ENCODE results near the gene BRMS1L. TPM values are rescaled to one million over a fixed set of nuclear protein-coding genes. Genes with fewer than 3 reads are reported as not detected.
"Not testable (repeated sequence)": the region's sequence is repeated elsewhere in the genome, so short reads cannot be mapped to it uniquely, and the experiment has no call there.

BRMS1L gene
- total RNA-seq, 2 donors from 2014 or later: 5.3 to 15.4 TPM

- peaks cover 21% of the 10 kb centered on the region for H3K4me1 Mint-ChIP-seq
- H3K27ac Mint-ChIP-seq: peak within 1 kb of the TSS; percentile 95
- peak; percentile 78 to 89 (median 88) for DNase-seq
- not testable (repeated sequence) for H3K36me3 Mint-ChIP-seq (ENCODE audit: low read depth); H3K27me3 Mint-ChIP-seq; H3K9me3 ChIP-seq (ENCODE audit: control insufficient read depth, low read length, poor library complexity, severe bottlenecking)
- peak; percentile 97 for ATAC-seq
- H3K4me3 Mint-ChIP-seq: peak within 1 kb of the TSS; percentile 99
Measured at GRCh38 chr14:35808638-35809563, 17.2 kb upstream of the BRMS1L start, which contains the start of gene RALGAPA1. TSS of gene RALGAPA1 (minus strand) at chr14:35809295. CDS start at chr14:35808835, 460 bp downstream.

GRCh38 chr14:35809597-35809996, 16.5 kb upstream of the BRMS1L start:
- Mint-ChIP-seq H3K36me3 (ENCODE audit: low read depth) (no peaks in the 10 kb centered on the region), H3K4me1 (peaks cover 18% of the 10 kb centered on the region), H3K4me3 (peak overlapping the region; percentile 99), H3K27ac (peak overlapping the region; percentile 95), H3K27me3 (no peaks in the 10 kb centered on the region)
- ATAC-seq (no peak), DNase-seq (no peak)
- H3K9me3 ChIP-seq (ENCODE audit: control insufficient read depth, low read length, poor library complexity, severe bottlenecking): no peaks in the 10 kb centered on the region

DNA sequence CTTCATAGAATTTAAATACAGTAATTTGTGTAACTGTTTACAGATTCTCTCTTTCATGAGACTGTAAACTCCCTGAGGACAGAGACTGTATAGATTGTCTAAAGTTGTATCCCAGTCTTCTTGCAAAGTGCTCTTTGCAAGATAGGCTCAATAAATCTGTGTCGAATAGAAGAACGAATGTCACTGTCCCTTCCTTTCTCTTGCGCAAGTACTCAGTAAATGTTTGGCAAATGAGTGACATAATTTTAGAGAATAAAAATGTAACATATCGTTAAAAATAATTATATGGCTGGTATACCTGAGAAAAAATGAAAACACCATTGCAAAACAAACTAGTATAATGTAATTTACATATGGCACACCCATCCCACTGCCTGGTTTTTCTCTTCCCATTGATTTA, 15.2 kb upstream of the BRMS1L start:
- Mint-ChIP-seq H3K36me3 (ENCODE audit: low read depth) (no peaks in the 10 kb centered on the region), H3K27ac (peak overlapping the region; percentile 95), H3K4me1 (peaks cover 18% of the 10 kb centered on the region), H3K4me3 (no peak overlapping the region), H3K27me3 (no peaks in the 10 kb centered on the region)
- ATAC-seq (no peak), DNase-seq (no peak)
- no peaks in the 10 kb centered on the region for H3K9me3 ChIP-seq (ENCODE audit: control insufficient read depth, low read length, poor library complexity, severe bottlenecking)

- Mint-ChIP-seq H3K27me3 (peaks cover 6% of the 10 kb centered on the region), H3K4me3 (no peak overlapping the region), H3K4me1 (no peaks in the 10 kb centered on the region), H3K36me3 (ENCODE audit: low read depth) (no peaks in the 10 kb centered on the region), H3K27ac (no peak overlapping the region)
- no peaks in the 10 kb centered on the region for H3K9me3 ChIP-seq (ENCODE audit: control insufficient read depth, low read length, poor library complexity, severe bottlenecking)
- ATAC-seq: peak; percentile 92
- peak; percentile 61 to 75 (median 61) for DNase-seq
Measured at GRCh38 chr14:35814371-35815005, 11.7 kb upstream of the BRMS1L start.

DNA sequence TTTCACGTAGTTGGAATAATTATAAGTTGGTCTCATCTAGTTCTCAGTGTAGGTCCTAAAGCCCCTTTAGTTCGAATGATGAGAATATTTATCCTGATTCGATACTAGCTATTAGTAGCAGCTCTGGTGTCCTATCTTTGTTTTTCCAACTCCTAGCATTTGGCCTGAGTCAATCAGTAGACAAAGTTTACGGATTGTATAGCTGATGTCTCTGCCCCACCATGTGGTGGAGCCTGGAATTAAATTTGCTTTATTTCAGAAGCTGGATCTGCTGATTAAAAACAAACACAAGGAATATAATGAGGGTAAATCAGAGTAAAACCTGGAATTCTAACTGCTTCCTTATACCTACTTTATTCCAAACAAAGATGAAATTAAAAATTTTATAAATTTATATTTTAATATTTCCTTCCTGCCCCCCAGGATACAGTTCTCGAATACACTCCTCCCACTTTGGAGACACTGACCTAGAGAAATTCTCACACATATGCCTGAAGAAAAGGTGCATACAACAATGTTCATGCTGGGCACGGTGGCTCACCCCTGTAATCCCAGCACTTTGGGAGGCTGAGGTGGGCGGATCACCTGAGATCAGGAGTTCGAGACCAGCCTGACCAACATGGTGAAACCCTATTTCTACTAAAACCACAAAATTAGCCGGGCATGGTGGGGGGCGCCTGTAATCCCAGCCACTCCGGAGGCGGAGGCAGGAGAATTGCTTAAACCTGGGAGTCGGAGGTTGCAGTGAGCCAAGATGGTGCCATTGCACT, 7.6 kb upstream of the BRMS1L start:
- peaks cover 11% of the 10 kb centered on the region for H3K27me3 Mint-ChIP-seq
- no peak overlapping the region for H3K27ac Mint-ChIP-seq
- DNase-seq (no peak), ATAC-seq (peak; percentile 52)
- no peaks in the 10 kb centered on the region for H3K4me1 Mint-ChIP-seq
- no peaks in the 10 kb centered on the region for H3K9me3 ChIP-seq (ENCODE audit: control insufficient read depth, low read length, poor library complexity, severe bottlenecking)
- H3K4me3 Mint-ChIP-seq: no peak overlapping the region
- H3K36me3 Mint-ChIP-seq (ENCODE audit: low read depth): no peaks in the 10 kb centered on the region

- no peak overlapping the region for H3K4me3 Mint-ChIP-seq
- H3K9me3 ChIP-seq (ENCODE audit: control insufficient read depth, low read length, poor library complexity, severe bottlenecking): no peaks in the 10 kb centered on the region
- DNase-seq (no peak), ATAC-seq (no peak)
- H3K4me1 Mint-ChIP-seq: no peaks in the 10 kb centered on the region
- H3K27me3 Mint-ChIP-seq: peaks cover 11% of the 10 kb centered on the region
- no peaks in the 10 kb centered on the region for H3K36me3 Mint-ChIP-seq (ENCODE audit: low read depth)
- no peak overlapping the region for H3K27ac Mint-ChIP-seq
Measured at GRCh38 chr14:35819591-35820540, 6.3 kb upstream of the BRMS1L start.

- Mint-ChIP-seq H3K4me1 (peaks cover 3% of the 10 kb centered on the region), H3K4me3 (no peak overlapping the region), H3K36me3 (ENCODE audit: low read depth) (no peaks in the 10 kb centered on the region), H3K27ac (no peak overlapping the region), H3K27me3 (peaks cover 7% of the 10 kb centered on the region)
- ATAC-seq (no peak), DNase-seq (no peak)
- no peaks in the 10 kb centered on the region for H3K9me3 ChIP-seq (ENCODE audit: control insufficient read depth, low read length, poor library complexity, severe bottlenecking)
Measured at GRCh38 chr14:35821564-35822411, 4.3 kb upstream of the BRMS1L start.

DNA sequence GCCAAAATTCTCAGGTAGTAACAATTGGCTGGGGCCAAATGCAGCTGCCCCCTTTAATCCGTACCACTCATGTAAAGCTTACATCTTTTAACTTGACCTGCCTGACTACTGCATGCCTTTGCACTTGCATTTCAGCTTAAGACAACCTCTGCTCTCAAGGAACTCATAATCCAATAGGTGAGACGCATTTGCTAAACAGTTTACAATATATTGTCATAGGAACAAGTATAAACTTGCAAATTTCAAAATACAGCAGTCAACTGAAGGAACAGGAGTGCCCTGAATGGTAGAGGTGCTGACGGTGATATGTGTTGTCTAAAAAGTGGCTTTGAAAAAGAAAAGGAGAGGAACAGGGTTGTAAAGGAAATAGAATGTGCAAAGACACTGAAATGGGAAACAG, 3.6 kb upstream of the BRMS1L start:
- DNase-seq (no peak), ATAC-seq (no peak)
- Mint-ChIP-seq H3K27ac (no peak overlapping the region), H3K4me1 (peaks cover 8% of the 10 kb centered on the region), H3K4me3 (no peak overlapping the region), H3K27me3 (peaks cover 5% of the 10 kb centered on the region), H3K36me3 (ENCODE audit: low read depth) (no peaks in the 10 kb centered on the region)
- no peaks in the 10 kb centered on the region for H3K9me3 ChIP-seq (ENCODE audit: control insufficient read depth, low read length, poor library complexity, severe bottlenecking)

- Mint-ChIP-seq H3K4me1 (peaks cover 15% of the 10 kb centered on the region), H3K4me3 (peak overlapping the region; percentile 79)
Measured at GRCh38 chr14:35824446-35825165, 1.5 kb upstream of the BRMS1L start.

GRCh38 chr14:35825968-35826217, 245 bp upstream of the BRMS1L start:
- Mint-ChIP-seq H3K36me3 (ENCODE audit: low read depth) (no peaks in the 10 kb centered on the region), H3K4me3 (peak overlapping the region; percentile 94), H3K27me3 (no peaks in the 10 kb centered on the region), H3K4me1 (peaks cover 15% of the 10 kb centered on the region), H3K27ac (peak overlapping the region; percentile 59)
- ATAC-seq (no peak), DNase-seq (no peak)
- H3K9me3 ChIP-seq (ENCODE audit: control insufficient read depth, low read length, poor library complexity, severe bottlenecking): no peaks in the 10 kb centered on the region

More at GRCh38 chr14:35824446-35825165, 1.5 kb upstream of the BRMS1L start:
- DNase-seq; H3K27me3 Mint-ChIP-seq; H3K27ac Mint-ChIP-seq; H3K36me3 Mint-ChIP-seq (ENCODE audit: low read depth); ATAC-seq; H3K9me3 ChIP-seq (ENCODE audit: control insufficient read depth, low read length, poor library complexity, severe bottlenecking): not testable (repeated sequence)

DNA sequence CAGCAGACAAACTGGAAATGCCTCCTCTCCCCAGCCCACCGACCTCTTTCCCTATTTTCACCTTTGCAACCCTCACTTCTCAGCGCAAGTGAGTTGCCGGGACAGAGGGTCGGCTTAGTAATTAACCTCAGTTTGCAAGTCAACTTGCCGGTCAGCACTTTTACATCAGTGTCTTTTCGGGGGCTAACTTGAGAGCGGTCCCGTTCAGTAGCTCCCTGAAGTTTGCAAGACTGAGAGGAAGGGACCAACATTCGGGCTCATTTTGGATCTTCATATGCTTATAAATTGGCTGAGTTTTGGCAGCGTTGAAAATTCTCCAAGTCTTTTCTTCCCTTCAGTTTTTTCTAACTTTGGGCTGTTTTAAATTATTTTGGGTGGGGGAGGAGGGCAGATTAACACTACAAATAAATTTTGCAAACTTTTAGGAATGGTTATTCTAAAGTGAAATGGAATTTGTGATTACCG, 846 bp downstream of the BRMS1L start:
- Mint-ChIP-seq H3K36me3 (ENCODE audit: low read depth) (no peaks in the 10 kb centered on the region), H3K4me1 (peaks cover 15% of the 10 kb centered on the region), H3K4me3 (peak overlapping the region; percentile 94), H3K27me3 (no peaks in the 10 kb centered on the region), H3K27ac (peak overlapping the region; percentile 85)
- DNase-seq (no peak), ATAC-seq (no peak)
- no peaks in the 10 kb centered on the region for H3K9me3 ChIP-seq (ENCODE audit: control insufficient read depth, low read length, poor library complexity, severe bottlenecking)

Measured in T-helper 17 cell (primary cell).